Stimulated activated CD8-positive, alpha-beta memory T cell treated with anti-CD3 and anti-CD28 coated beads, Interleukin-15, amount 100 ng/mL, for 48 hours (primary cell): ENCODE measurements around the gene TIMM23B.
"Not testable (repeated sequence)": the region's sequence is repeated elsewhere in the genome, so short reads cannot be mapped to it uniquely, and the experiment has no call there.

ENCODE experiments used
- DNase-seq, 2 donors: peaks; one replicate each; pipeline ENCODE4 v3.0.0-alpha.2; 2020; ENCODE audit warnings: low read depth in 2 of 2

Gene TIMM23B

GRCh38 chr10:49977756-49978155, 35.9 kb downstream of the TIMM23B start:
- not testable (repeated sequence) for DNase-seq

GRCh38 chr10:49987207-49987606, 45.4 kb downstream of the TIMM23B start:
- not testable (repeated sequence) for DNase-seq

GRCh38 chr10:49988376-49988775, 46.5 kb downstream of the TIMM23B start, which contains the start of gene AGAP6:
Gene AGAP6, plus strand, starts transcription at chr10:49988406. Its CDS starts 310 bp downstream, at chr10:49988716.
- not testable (repeated sequence) for DNase-seq

- DNase-seq: not testable (repeated sequence)
Observed at GRCh38 chr10:49995321-49995720, 53.5 kb downstream of the TIMM23B start.

- DNase-seq: not testable (repeated sequence)
Observed at GRCh38 chr10:50014024-50014423, 72.2 kb downstream of the TIMM23B start.

GRCh38 chr10:50015596-50016220, 73.9 kb downstream of the TIMM23B start:
- DNase-seq: not testable (repeated sequence)

- DNase-seq: not testable (repeated sequence)
Observed at GRCh38 chr10:50016926-50017325, 75.1 kb downstream of the TIMM23B start.

- not testable (repeated sequence) for DNase-seq
Observed at GRCh38 chr10:50017646-50018045, 75.8 kb downstream of the TIMM23B start.

- DNase-seq: not testable (repeated sequence)
Observed at GRCh38 chr10:50019279-50019678, 77.4 kb downstream of the TIMM23B start.

- not testable (repeated sequence) for DNase-seq
Observed at GRCh38 chr10:50020451-50021024, 78.7 kb downstream of the TIMM23B start.

GRCh38 chr10:50021646-50022045, 79.8 kb downstream of the TIMM23B start:
- DNase-seq: no peak
